Jurkat, Clone E6-1 (cell line): ENCODE results near the gene TMEM167B.
"Not testable (repeated sequence)": the region's sequence is repeated elsewhere in the genome, so short reads cannot be mapped to it uniquely, and the experiment has no call there.

Source experiments
- DNase-seq: peaks from one replicate; pipeline ENCODE4 v3.0.0-alpha.2; 2011; ENCODE audit warnings: low read depth, low spot score
- H3K4me3 ChIP-seq: 2 replicates; pipeline ENCODE4 v1.5.1; 2011; ENCODE audit warnings: mild to moderate bottlenecking, low read length, control low read depth, moderate library complexity

The TMEM167B gene

DNA sequence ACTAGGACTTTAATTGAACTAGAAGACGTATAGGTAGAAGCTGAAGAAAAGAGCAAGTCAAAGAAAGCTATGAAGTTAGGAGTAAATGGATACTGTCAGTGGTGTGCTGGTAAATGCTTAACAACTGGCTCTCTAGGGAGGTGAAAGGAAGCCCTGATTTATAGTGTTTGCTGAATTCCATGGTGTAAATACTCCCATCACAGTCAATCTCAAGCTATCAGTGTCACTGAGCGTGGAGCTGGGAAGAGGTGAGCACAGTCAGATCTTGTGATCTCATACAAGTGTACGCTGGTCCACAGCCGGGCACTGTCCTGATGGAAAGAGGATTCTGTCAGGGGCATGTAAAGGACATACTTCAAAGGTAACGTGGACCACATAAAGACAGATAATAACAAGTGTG is 51.7 kb downstream of the TMEM167B start:
- H3K4me3 ChIP-seq: no peak overlapping the region
- DNase-seq: no peak

DNA sequence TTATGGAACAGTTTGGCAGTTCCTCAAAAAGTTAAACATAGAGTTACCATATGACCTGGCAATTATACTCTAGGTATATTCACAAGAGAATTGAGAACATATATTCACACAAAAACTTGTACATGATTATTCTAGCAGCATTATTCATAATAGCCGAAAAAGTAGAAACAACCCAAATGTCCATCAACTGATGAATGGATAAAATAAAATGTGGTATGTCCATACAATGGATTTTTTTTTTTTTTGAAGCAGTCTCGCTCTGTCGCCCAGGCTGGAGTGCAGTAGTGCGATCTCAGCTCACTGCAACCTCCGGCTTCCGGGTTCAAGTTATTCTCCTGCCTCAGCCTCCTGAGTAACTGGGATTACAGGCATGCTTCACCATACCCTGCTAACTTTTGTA is 52.2 kb downstream of the TMEM167B start:
- not testable (repeated sequence) for H3K4me3 ChIP-seq, DNase-seq
